Subcutaneous abdominal adipose tissue (tissue), 5 donors: ENCODE measurements around the gene ITM2A.

Source experiments
- H3K27ac ChIP-seq: one replicate; pipeline ENCODE4 v1.7.0; 2013; ENCODE audit warnings: low read depth, mild to moderate bottlenecking, inconsistent platforms, low read length, moderate library complexity
- H3K27me3 ChIP-seq, 5 donors: one replicate each; pipeline ENCODE4 v1.7.0; 2013; ENCODE audit warnings: low read length in 5 of 5, inconsistent platforms in 1 of 5; ENCODE audit not compliant: control insufficient read depth in 5 of 5, insufficient read depth in 4 of 5
- H3K36me3 ChIP-seq, 5 donors: one replicate each; pipeline ENCODE4 v1.7.0; 2013; ENCODE audit warnings: low read length in 5 of 5; ENCODE audit not compliant: control insufficient read depth in 5 of 5, insufficient read depth in 5 of 5
- H3K4me1 ChIP-seq, 5 donors: one replicate each; pipeline ENCODE4 v1.7.0; 2013; ENCODE audit warnings: low read length in 5 of 5, mild to moderate bottlenecking in 3 of 5, moderate library complexity in 1 of 5; ENCODE audit not compliant: control insufficient read depth in 5 of 5, insufficient read depth in 5 of 5
- H3K4me3 ChIP-seq, 5 donors: one replicate each; pipeline ENCODE4 v1.7.0; 2013; ENCODE audit warnings: low read length in 5 of 5, low read depth in 1 of 5
- H3K9ac ChIP-seq, 5 donors: one replicate each; pipeline ENCODE4 v1.7.0; 2013; ENCODE audit warnings: low read length in 5 of 5, mild to moderate bottlenecking in 4 of 5, moderate library complexity in 3 of 5
- H3K9me3 ChIP-seq, 5 donors: one replicate each; pipeline ENCODE4 v1.7.0; 2013; ENCODE audit warnings: low read length in 5 of 5; ENCODE audit not compliant: control insufficient read depth in 5 of 5
- donor health status: healthy.
- donor health status: healthy.
- donor health status: healthy.
- donor health status: healthy.
- donor health status: healthy.

ITM2A gene

GRCh38 chrX:79325263-79325958 is 41.7 kb downstream of the ITM2A start:
- Histone ChIP-seq H3K9ac (no peak overlapping the region), H3K27ac (no peak overlapping the region), H3K36me3 (no peaks in the 10 kb centered on the region), H3K4me1 (no peaks in the 10 kb centered on the region), H3K27me3 (peaks cover 0 to 7% (median 0%) of the 10 kb centered on the region in 5 donors), H3K4me3 (no peak overlapping the region), H3K9me3 (no peaks in the 10 kb centered on the region)
